WTC11 (cell line): ENCODE data around the gene PTPN1. TPM values are rescaled to one million over a fixed set of nuclear protein-coding genes. Genes with fewer than 3 reads are reported as not detected.
A peak's percentile ranks its signal among the peaks of the same experiment; 100 is the strongest.

Experiments
- ATAC-seq: fragments of 200-7000 bp; cut with Tn5 transposase; 2 replicates; pipeline ENCODE4 v1.10.0; 2021; ENCODE audit warnings: mild to moderate bottlenecking, moderate library complexity
- CTCF ChIA-PET: fragments of 300-600 bp; sonication (Branson Sonifier 250); formaldehyde crosslinking; loops from one replicate; lab custom pipeline; 2021; ENCODE audit warnings: antibody characterized with exemption; lab: Charles Lee
- POLR2A ChIA-PET: fragments of 350-600 bp; sonication (Branson Sonifier 250); formaldehyde crosslinking; loops from one replicate; lab custom pipeline; 2021; ENCODE audit warnings: antibody characterized with exemption; lab: Charles Lee
- DNase-seq: peaks from one replicate; pipeline ENCODE4 v3.0.0; 2021; ENCODE audit warnings: low spot score
- H3K27ac Mint-ChIP-seq: 2 replicates; pipeline ENCODE4 v1.8.0; 2021; ENCODE audit warnings: mixed read lengths
- H3K27me3 Mint-ChIP-seq: 2 replicates; pipeline ENCODE4 v1.8.0; 2021; ENCODE audit warnings: low read depth, mild to moderate bottlenecking, moderate library complexity, mixed read lengths
- H3K36me3 Mint-ChIP-seq: 2 replicates; pipeline ENCODE4 v1.8.0; 2021; ENCODE audit warnings: mixed read lengths
- H3K4me1 Mint-ChIP-seq: 2 replicates; pipeline ENCODE4 v1.8.0; 2022; ENCODE audit warnings: mixed read lengths
- H3K4me3 Mint-ChIP-seq: 2 replicates; pipeline ENCODE4 v1.8.0; 2021; ENCODE audit warnings: mild to moderate bottlenecking, moderate library complexity, mixed read lengths
- H3K9me3 Mint-ChIP-seq: 2 replicates; pipeline ENCODE4 v1.8.0; 2021; ENCODE audit warnings: mixed read lengths
- AR ChIP-seq: fragments of 250-450 bp; sonication (Bioruptor Pico); IDR thresholded peaks from 2 replicates; pipeline ENCODE4 v1.9.0; 2021; ENCODE audit warnings: mild to moderate bottlenecking
- ARID4B ChIP-seq: sonication (generic); formaldehyde crosslinking; IDR thresholded peaks from 2 replicates; pipeline ENCODE4 v1.8.0; 2023; ENCODE audit warnings: missing genetic modification reagents, mild to moderate bottlenecking, borderline replicate concordance
- E2F4 ChIP-seq: sonication (generic); formaldehyde crosslinking; IDR thresholded peaks from 2 replicates; pipeline ENCODE4 v1.8.1; 2022; ENCODE audit warnings: low read depth, mild to moderate bottlenecking, moderate library complexity, missing genetic modification reagents, borderline replicate concordance
- ELF4 ChIP-seq: sonication (generic); formaldehyde crosslinking; IDR thresholded peaks from 2 replicates; pipeline ENCODE4 v1.8.1; 2022; ENCODE audit warnings: low read depth, mild to moderate bottlenecking, moderate library complexity, missing genetic modification reagents
- FOXJ3 ChIP-seq: sonication (generic); formaldehyde crosslinking; IDR thresholded peaks from 2 replicates; pipeline ENCODE4 v1.9.0; 2021; ENCODE audit warnings: missing genetic modification reagents, mild to moderate bottlenecking, borderline replicate concordance
- HMGXB4 ChIP-seq: sonication (generic); formaldehyde crosslinking; IDR thresholded peaks from 2 replicates; pipeline ENCODE4 v1.8.1; 2023; ENCODE audit warnings: mild to moderate bottlenecking, moderate library complexity, missing genetic modification reagents
- NFYB ChIP-seq: sonication (generic); formaldehyde crosslinking; conservative IDR thresholded peaks from 2 replicates; pipeline ENCODE4 v1.8.0; 2022; ENCODE audit warnings: low read depth, missing genetic modification reagents
- NR1H2 ChIP-seq: sonication (generic); formaldehyde crosslinking; IDR thresholded peaks from 2 replicates; pipeline ENCODE4 v1.9.0; 2021; ENCODE audit warnings: mild to moderate bottlenecking, moderate library complexity, missing genetic modification reagents
- NR3C1 ChIP-seq: sonication (generic); formaldehyde crosslinking; conservative IDR thresholded peaks from 2 replicates; pipeline ENCODE4 v1.8.1; 2023; ENCODE audit warnings: low read depth, mild to moderate bottlenecking, missing genetic modification reagents
- PRRX2 ChIP-seq: fragments of 250-450 bp; sonication (Bioruptor Pico); IDR thresholded peaks from 2 replicates; pipeline ENCODE4 v1.8.0; 2021; ENCODE audit warnings: mild to moderate bottlenecking
- RORB ChIP-seq: fragments of 250-450 bp; sonication (Bioruptor Pico); IDR thresholded peaks from 2 replicates; pipeline ENCODE4 v1.9.0; 2021; ENCODE audit warnings: mild to moderate bottlenecking
- USF1 ChIP-seq: sonication (generic); formaldehyde crosslinking; IDR thresholded peaks from 2 replicates; pipeline ENCODE4 v1.8.0; 2022; ENCODE audit warnings: mild to moderate bottlenecking, missing genetic modification reagents
- USF2 ChIP-seq: sonication (generic); formaldehyde crosslinking; IDR thresholded peaks from 2 replicates; pipeline ENCODE4 v1.8.1; 2023; ENCODE audit warnings: mild to moderate bottlenecking, missing genetic modification reagents, moderate library complexity
- ZNF121 ChIP-seq: sonication (generic); formaldehyde crosslinking; IDR thresholded peaks from 2 replicates; pipeline ENCODE4 v1.8.0; 2023; ENCODE audit warnings: missing genetic modification reagents
- ZNF317 ChIP-seq: sonication (generic); formaldehyde crosslinking; IDR thresholded peaks from 2 replicates; pipeline ENCODE4 v1.8.1; 2023; ENCODE audit warnings: low read depth, mild to moderate bottlenecking, moderate library complexity, missing genetic modification reagents, borderline replicate concordance
- ZNF396 ChIP-seq: fragments of 250-450 bp; sonication (Bioruptor Pico); IDR thresholded peaks from 2 replicates; pipeline ENCODE4 v1.8.0; 2021; ENCODE audit warnings: mild to moderate bottlenecking, moderate library complexity, borderline replicate concordance
- ZSCAN18 ChIP-seq: fragments of 250-450 bp; sonication (Bioruptor Pico); IDR thresholded peaks from 2 replicates; pipeline ENCODE4 v2.1.2; 2022; ENCODE audit warnings: mild to moderate bottlenecking, moderate library complexity
- total RNA-seq: library from RNA; stranded (reverse); gene quantifications from 3 replicates; pipeline ENCODE4 v1.2.3, GENCODE V29; 2021

PTPN1 gene
- total RNA-seq, 1 experiment from 2014 or later, result 29.4 TPM

GRCh38 chr20:50467718-50468356 lies 42.3 kb upstream of the PTPN1 start:
- peak; percentile 44 for DNase-seq
- Mint-ChIP-seq H3K4me3 (no peak overlapping the region), H3K27ac (no peak overlapping the region), H3K4me1 (no peaks in the 10 kb centered on the region), H3K36me3 (no peaks in the 10 kb centered on the region)
- POLR2A ChIA-PET, result no interaction called here
- 0 out of 2 replicates have a peak, but pooled peaks have one; percentile 23 for TF ChIP-seq ZNF317
- peak; percentile 56; the same call in 1 of the 2 replicates for TF ChIP-seq NFYB (CRISPR knock-in tag)
- TF ChIP-seq RORB, result no peak
- no peak for TF ChIP-seq ELF4 (CRISPR knock-in tag)
- no peak for TF ChIP-seq HMGXB4 (CRISPR knock-in tag)
- peak; percentile 97 for TF ChIP-seq USF2
- TF ChIP-seq ZNF396 (CRISPR knock-in tag), result no peak
- no peak for TF ChIP-seq ARID4B (CRISPR knock-in tag)
- no peak for TF ChIP-seq ZSCAN18 (CRISPR knock-in tag)
- TF ChIP-seq NR3C1, result no peak
- TF ChIP-seq ZNF121, result peak; percentile 83; the same call in 1 of the 2 replicates
- TF ChIP-seq NR1H2 (CRISPR knock-in tag), result no peak
- TF ChIP-seq FOXJ3 (CRISPR knock-in tag), result no peak
- peak; percentile 97 for TF ChIP-seq USF1 (CRISPR knock-in tag)
- TF ChIP-seq AR (CRISPR knock-in tag), result no peak
- TF ChIP-seq PRRX2 (CRISPR knock-in tag), result no peak
- TF ChIP-seq E2F4 (CRISPR knock-in tag), result no peak
- TF ChIP-seq, all 79 proteins: peak for 5
- CTCF ChIA-PET, result interaction anchor here (1.3 kb wide), 1 partner anchor 281 kb away, joined by 3 read pairs; no protein-coding TSS in a partner anchor
- H3K9me3 Mint-ChIP-seq, result peaks cover 7% of the 10 kb centered on the region
- ATAC-seq, result peak; percentile 78
- H3K27me3 Mint-ChIP-seq, result no peaks in the 10 kb centered on the region; the same call in 1 of the 2 replicates
